GM13976 (cell line): ENCODE data around the gene PRXL2A.

Experiments used
- DNase-seq: peaks from one replicate; pipeline ENCODE4 v3.0.0; 2012; ENCODE audit warnings: low spot score
- CTCF ChIP-seq: IDR thresholded peaks from 2 replicates; pipeline ENCODE4 v1.5.1; 2012; ENCODE audit warnings: borderline replicate concordance, mild to moderate bottlenecking; ENCODE audit not compliant: insufficient read depth; ENCODE audit errors: extremely low read depth, missing control alignments, control extremely low read depth
- in situ Hi-C: fragments of 300-500 bp; cut with MboI; formaldehyde crosslinking; loops from one replicate; pipeline ENCODE4 v1.12.0; 2022; ENCODE audit warnings: low sequenced_read_pairs, mixed read lengths, inconsistent platforms; ENCODE audit not compliant: unreplicated experiment

PRXL2A gene

DNA sequence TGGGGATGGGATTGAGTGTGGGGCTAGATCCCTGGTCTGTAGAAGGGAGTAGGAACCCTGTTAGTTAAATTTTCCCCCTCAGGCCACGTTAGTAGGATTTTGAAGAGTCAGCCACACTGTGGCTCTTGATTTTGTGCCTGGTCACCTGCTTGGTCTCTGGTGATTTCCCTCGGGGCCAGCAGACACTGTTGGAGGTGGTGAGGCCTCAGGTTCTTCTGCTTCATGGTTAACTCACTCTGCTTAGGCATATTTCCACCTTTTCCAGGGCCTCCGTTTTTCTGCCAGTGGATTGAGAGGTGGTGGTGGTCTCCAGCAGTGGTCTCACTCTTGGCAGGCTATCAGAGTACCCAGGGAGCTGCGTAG is 49.9 kb downstream of the PRXL2A start:
- in situ Hi-C loops: loop anchor here (10.0 kb wide), 1 partner anchor 137 kb away; no protein-coding TSS in a partner anchor
- no peak for DNase-seq
- no peak for TF ChIP-seq CTCF

- DNase-seq: no peak
- no peak for TF ChIP-seq CTCF
- in situ Hi-C loops: loop anchor here (10.0 kb wide), 1 partner anchor 136 kb away; no protein-coding TSS in a partner anchor
Measured at GRCh38 chr10:80458638-80459037, 50.3 kb downstream of the PRXL2A start.

DNA sequence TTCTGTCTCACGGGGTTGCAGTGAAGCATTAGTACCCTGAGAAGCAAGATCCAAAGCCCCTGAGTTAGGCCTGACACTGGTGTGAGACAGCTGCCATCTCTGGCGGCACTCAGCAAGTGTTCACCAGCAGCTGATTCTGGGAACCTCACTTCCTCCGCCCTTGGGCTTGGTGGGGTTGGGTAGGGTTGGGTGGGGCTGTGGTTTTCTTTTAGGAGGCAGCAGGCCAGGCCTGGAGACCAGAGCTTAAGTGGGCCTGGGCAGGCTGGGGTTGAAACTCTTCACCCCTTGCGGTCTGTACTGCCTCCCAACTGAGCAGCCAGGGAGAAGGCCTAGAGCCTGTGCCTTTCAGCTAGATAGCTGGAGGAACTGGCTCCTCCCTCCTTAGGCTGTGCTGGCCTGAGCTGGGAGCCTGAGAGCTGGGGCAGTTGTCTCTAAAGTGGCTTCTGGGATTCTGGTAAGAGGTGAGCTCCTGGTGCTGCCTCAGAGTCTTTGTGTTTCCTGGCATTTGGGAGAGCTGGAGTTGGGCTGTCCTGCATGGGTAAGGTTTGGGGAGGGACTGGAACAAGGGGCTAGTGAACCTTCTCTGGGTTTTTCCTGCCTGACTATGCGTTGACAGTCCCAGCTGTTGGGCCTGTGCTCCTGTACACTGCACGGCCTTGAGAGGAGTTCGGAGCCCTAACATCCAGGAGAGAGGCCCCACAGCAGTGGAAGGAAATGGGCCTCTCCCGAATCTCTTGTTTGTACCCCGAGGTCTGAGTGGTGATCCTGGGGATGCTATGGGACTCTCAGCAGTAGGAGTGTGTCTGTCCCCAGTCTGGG is 50.9 kb downstream of the PRXL2A start:
- DNase-seq: peak; percentile 64
- peak; percentile 21 for TF ChIP-seq CTCF
- in situ Hi-C loops: loop anchor here (10.0 kb wide), 1 partner anchor 136 kb away; no protein-coding TSS in a partner anchor

GRCh38 chr10:80460399-80461207 is 52.3 kb downstream of the PRXL2A start:
- in situ Hi-C loops: no loop called here
- DNase-seq: no peak
- TF ChIP-seq CTCF: no peak

- in situ Hi-C loops: no loop called here
- no peak for DNase-seq
- TF ChIP-seq CTCF: no peak
Measured at GRCh38 chr10:80461208-80462183, 53.1 kb downstream of the PRXL2A start.
